GM19372 (cell line): Measurements from ENCODE around the gene IP6K1.
"Not testable (repeated sequence)": the region's sequence is repeated elsewhere in the genome, so short reads cannot be mapped to it uniquely, and the experiment has no call there.

ENCODE experiments used
- ATAC-seq: cut with Tn5 transposase; IDR thresholded peaks from one replicate; pipeline ENCODE4 v1.9.1; 2021; ENCODE audit warnings: mild to moderate bottlenecking, low read depth, moderate library complexity; ENCODE audit not compliant: unreplicated experiment

The IP6K1 gene

DNA sequence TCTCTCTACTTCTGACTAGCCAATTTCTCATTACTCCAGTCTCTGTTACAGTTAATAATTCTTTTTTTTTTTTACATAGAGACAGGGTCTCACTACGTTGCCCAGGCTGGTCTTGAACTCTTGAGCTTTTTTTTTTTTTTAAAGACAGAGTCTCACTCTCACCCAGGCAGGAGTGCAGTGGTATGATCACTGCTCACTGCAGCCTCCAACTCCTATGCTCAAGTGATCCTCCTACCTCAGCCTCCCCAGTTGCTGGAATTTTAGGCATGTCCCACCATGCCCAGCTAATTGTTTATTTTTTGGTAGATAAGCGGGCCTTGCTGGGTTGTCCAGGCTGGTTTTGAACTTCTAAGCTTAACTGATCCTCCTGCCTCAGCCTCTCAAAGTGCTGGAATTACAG, 13.6 kb downstream of the IP6K1 start:
- ATAC-seq = no peak

DNA sequence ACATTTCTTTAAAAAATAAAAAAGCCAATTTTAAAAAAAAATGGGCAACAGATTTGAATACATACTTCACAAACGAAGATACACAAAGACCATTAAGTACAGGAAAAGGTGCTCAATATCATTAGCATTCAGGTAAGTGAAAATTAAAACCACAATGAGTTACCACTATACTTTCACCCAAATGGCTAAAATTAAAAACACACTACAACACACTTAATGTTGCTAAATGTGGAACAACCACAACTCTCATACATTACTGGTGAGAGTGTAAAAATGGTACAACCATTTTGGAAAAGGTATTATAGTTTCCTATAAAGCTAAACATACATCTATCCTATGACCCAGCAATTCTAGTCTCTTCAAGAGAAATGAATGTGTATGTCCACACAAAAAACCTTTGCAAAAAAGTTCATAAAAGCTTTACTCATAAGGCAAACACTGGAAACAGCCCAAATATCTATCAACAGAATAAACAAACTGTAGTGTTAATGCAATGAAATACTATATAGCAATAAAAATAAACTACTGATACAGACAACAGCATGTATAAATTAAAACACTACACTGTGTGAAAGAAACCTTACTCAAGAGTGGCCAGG, 14.9 kb downstream of the IP6K1 start:
- ATAC-seq = no peak

DNA sequence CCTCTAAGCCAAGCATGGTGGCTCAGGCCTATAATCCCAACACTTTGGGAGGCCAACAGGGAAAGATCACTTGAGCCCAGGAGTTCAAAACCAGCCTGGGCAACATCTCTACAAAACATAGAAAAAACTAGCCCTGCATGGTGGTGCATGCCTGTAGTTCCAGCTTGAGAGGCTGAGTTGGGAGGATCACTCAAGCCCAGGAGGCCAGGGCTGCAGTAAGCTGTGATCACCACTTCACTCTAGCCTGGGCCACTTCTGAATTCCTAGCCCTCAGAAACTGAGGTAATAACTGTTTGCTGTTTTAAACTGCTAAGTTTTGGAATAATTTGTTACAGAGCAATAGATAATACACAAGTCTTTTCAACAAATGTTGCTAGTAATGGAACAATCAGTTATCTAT, 16.4 kb downstream of the IP6K1 start:
- ATAC-seq = no peak

DNA sequence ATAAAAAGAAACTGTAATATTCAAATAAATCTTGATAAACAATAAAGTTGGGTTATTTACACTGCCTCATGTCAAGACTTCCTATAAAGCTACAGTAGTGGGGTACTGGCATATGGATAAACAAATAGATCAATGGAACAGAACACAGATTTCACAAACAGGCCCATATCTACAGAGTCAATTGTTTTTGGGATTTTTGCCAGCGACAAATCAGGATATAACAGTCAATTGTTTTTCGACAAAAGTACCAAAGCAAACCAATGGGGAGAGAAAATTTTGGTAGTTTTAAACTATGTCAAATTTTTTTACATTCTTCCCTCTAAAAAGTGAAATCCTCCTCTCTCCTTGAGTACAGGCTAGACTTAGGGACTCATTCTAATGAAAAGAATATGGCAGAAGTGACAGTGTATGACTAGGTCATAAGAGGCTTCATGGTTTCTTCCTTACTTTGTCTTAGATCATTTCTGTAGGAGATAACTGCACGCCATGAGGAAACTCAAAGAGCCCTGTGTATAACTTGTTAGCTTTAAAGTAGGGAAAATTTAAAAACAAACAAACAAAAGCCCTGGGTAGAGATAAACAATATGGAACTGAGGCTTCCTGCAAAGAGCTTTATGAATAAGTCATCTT, 16.9 kb downstream of the IP6K1 start:
- no peak for ATAC-seq

DNA sequence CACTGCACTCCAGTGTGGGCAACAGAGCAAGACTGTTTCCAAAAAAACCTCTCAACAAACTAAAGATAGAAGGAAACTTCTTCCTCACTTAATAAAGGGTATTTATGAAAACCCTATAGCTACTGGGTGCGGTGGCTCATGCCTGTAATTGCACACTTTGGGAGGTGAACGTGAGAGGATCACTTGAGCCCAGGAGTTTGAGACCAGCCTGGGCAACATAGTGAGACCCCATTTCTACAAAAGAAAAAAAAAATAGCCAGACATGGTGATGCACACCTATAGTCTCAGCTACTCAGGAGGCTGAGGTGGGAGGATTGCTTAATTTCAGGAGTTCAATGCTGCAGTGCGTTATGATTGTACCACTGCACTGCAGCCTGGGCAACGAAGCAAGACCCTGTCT, 22.4 kb downstream of the IP6K1 start:
- ATAC-seq = no peak

DNA sequence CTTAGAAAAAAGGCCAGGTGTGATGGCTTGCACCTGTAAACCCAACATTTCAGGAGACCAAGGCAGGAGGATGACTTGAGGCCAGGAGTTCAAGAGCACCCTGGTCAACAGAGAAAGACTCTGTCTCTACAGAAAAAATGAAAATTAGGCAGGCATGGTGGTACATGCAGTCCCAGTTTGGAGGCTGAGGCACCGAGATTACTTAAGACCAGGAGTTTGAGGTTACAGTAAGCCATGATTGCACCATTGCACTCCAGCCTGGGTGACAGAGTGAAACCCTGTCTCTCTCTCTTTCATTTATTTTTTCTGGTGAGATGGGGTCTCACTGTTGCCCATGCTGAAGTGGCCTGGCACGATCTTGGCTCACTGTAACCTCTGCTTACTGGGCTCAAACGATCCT, 24.7 kb downstream of the IP6K1 start:
- ATAC-seq = no peak

DNA sequence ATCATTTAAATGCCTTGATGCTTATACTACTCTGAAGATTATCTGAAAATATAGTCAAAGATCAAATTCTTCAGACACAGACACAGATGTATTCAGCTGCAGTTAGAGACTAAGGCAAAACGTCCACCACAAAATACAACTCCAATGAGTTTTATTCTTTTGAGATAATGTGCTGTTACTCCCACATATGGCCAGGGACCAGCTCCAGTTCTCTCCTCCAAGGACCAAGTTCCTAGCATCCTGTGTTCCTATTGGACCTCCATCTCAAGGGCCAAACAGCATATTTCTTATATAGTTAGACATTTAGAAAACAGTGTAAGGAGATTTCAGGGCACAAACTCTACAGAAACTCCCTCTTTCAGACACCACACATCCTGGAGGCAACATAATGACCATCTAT, 27.1 kb downstream of the IP6K1 start:
- ATAC-seq = no peak

DNA sequence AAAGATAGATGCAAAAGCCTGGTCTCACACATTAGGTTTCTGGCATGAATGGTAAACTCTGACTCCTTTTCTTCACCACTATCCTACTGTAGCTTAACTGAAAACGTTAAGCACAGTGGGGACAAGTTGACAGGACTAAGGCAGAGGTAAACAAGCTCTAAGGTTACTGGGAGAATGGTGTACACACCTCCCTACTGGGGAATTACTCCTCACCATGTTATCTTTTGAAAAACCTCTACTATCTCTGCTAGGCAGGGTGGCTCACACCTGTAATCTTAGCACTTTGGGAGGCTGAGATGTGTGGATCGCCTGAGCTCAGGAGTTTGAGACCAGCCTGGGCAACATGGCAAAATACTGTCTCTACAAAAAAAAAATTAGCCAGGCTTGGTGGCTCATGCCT, 29.1 kb downstream of the IP6K1 start:
- no peak for ATAC-seq

DNA sequence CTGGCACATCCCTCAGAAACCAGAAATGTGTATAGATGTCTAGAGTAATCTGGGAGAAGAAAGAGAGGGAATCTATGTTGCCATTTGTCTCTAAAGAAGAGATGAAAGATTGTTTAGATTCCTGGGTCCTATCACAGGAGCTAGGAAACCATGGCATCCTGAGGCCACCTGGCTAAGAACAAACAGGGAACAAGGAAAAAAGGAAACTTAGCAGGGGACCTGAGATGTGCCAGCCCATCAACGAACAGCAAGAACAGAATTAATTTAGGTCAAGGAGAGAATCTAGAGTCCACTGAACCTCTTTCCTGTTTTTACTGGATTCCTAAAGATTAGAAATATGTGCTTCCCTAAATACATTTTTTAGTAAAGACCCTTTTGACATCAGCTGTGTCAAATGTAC, 30.3 kb downstream of the IP6K1 start:
- no peak for ATAC-seq

DNA sequence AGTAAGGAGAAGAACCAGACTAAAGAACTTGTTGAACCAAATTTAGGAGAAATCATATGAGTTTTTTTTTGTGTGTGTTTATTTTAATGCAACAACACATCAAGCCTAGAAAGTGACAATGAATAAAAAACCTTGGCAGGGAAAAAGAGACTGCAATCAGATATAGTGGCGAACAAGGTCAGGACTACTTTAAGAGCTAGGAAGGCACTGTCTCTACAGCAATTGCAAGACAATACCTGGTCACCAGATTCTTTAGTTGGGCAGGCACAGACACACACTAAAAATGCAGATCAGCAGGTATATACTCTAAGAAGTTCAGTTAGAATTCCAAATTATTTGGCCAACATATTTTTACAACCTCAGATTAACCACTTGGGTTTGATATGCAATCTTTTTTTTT, 31.8 kb downstream of the IP6K1 start:
- ATAC-seq = no peak

DNA sequence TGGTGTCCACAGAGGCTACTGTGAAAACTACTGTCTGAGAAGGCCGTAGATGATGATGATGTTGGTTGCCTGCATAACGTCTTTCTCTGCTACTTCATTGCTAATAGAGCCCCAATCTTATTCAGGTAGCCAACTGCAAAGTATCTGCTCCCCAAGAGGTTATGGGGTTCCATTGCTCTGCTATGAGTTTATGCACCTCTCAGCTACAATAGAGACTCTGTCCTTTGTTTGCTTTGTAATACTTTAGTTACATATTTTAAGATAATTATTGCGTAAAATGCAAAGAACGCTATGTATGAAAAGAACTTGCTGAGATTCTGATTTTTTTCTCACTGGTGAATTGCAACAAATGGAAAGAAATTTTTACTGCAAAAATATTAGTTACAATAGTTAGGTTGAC, 34.8 kb downstream of the IP6K1 start:
- ATAC-seq = no peak

DNA sequence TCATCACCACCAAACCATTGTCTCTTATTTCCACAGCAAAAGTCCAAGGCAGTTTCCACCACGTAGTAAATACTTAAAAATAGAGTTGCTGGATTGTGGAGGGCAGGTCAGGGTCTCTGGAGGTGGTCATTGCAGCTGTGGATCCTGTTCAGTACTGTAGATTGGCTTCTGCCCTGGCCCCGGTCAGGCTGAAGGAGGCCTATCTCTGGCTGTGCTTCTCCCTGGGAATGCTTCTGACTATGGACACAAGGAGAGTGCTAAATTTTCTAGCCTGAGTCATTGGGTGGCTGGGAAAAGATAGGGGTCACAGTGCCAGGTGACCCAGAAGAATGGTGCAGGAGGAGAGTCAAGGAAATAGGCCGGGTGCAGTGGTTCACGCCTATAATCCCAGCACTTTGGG, 36.3 kb downstream of the IP6K1 start:
- no peak for ATAC-seq

DNA sequence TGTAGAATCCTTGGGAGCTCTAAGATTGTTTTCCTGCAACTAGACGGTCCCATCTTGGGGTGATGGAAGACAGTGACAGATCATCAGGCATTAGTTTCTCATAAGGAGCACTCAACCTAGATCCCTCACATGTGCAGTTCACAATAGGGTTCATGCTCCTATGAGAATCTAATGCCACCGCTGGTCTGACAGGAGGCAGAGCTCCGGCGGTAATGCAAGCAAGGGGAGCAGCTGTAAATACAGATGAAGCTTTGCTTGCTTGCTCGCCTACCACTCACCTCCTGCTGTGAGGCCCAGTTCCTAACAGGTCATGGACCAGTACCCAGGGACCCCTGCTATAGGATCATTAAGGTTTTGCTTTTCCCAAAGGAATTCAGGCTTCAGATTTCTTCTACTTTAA, 37.5 kb downstream of the IP6K1 start:
- not testable (repeated sequence) for ATAC-seq

DNA sequence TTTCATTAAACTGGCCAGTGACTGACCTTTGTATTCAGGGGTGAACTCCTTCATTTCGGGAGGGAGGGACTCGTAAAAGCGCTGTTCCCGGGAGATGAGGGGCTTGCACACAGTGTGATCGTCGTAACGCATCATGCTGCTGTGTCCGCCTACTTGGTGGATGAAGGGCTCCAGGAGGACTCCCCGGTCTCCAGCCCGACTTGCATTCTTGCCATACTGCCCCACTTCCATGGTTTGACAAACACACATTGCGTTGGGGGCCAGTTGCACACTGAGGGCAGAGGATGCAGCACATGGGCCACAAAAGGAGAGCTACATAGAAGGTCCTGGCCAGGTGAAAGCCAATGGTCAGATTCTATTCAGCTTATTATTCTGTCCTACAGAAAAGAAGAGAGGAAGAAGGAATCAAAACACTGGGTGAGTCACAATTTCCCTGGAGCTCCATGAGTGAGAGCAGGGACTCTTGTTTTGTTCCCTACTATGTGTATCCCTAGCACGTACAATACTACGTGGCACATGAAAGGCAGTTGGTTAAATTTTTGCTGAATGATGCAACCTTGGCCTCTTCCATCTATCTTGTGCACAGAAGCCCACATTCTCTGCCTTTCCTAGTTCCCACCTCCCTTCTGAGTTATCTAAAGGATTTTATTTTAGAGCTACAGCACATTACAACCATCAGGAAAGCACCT, 38.4 kb downstream of the IP6K1 start:
- no peak for ATAC-seq

DNA sequence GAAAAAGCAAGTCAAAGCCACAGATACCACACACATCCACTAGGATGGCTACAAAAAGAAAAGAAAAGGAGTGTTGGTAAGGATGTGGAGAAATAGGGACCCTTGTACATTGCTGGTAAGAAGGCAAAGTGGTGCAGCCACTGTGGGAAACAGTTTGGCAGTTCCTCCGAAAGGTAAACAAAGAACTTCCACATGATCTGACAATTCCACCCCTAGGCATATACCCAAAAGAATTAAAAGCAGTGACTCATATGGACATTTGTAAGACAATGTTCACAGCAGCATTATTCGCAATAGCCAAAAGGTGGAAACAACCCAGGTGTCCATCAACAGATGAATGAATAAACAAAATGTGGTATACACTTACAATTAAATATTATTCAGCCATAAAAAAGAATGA, 40.4 kb downstream of the IP6K1 start:
- no peak for ATAC-seq

DNA sequence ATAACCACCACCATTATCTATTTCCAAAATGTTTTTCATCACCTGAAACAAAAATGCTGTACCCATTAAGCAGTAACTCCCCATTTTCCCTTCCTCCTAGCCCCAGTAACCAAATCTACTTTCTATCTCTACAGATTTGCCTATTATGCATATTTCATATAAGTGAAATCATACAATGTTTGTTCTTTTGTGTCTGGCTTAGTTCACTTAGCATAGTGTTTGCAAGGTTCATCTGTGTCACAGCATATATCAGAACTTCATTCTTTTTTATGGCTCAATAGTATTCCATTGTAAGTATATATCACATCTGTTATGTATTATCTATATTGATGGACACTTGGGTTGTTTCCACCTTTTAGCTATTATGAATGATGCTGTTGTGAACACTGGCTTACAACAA, 45.9 kb downstream of the IP6K1 start:
- ATAC-seq = no peak

DNA sequence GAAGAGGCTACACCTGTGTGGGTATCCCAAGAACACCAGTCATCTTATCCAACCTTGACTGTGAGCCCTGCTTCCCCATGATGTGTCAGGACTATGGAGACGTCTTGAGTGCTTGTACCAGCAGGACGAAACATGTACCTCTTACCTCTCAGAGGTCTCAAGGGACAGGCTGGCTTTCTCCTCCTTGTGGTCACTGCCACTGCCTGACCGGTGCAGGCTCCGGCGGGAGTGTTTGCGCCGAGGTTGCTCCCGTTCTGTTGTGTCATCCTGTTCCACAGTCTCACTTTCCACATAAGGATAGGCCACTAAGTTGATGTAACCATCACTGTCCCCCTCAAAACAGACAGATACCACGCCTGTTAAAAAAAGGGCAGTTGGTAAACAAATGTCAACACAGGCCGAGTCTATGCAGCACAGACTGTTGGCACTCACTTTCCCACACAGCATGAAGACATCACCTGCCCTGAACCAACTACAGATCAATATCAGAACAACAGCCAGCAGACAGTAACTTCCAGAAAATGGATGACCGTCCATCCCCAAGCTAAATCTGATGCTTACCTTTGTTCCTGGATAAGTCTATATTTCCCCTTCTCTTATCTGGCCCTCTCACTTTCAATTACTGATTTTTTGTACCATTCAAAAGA, 48.2 kb downstream of the IP6K1 start:
- ATAC-seq = no peak

DNA sequence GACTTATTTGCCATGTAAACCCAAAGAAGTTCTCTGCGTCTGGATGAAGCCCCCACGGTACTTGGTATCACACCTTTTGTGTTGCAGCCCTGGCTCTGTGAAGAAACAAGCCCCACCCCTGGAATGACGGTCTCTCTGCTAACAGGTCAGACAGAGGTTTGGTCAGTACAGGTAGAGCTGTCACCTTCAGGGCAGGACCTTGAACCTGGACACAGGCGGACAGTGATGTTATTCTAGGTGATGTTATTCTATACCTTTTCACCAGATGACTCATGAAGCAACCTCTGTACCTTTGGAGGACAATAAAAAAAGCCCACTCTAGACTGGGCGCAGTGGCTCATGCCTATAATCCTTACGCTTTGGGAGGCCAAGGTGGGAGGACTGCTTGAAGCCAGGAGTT, 51.6 kb downstream of the IP6K1 start:
- ATAC-seq = no peak

DNA sequence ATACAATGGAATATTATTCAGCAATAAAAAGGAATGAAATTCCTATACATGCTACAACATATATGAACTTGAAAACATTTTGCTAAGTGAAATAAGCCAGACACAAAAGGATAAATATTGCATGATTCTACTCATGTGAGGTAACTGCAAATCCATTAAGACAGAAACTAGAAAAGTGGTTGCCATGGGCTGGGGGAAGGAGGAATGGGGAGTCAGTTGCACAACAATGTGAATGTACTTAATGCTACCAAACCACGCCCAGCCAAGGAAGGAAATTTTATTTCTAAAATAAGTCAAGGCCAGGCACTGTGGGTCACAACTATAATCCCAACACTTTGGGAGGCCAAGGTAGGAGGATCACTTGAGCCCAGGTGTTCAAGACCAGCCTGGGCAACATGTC, 52.8 kb downstream of the IP6K1 start:
- ATAC-seq = no peak

DNA sequence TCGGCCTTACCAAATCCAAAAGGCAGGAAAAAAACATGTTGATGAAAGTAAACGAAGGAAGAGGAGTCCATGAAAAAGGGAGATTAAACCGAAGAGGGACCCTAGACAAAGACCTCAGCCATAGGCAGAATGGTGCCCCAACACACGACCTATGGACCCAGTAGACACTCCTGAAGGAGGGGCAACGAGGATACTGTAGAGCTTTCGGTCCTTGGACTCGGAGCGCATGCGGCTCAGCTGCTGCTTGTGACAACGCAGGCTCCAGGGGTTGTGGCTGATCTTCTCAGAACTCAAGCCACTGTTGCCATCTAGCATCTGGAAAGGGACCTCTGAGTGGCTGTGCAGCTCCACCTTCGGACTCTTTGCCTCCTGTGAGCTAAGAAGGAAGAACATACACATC, 53.7 kb downstream of the IP6K1 start:
- no peak for ATAC-seq

DNA sequence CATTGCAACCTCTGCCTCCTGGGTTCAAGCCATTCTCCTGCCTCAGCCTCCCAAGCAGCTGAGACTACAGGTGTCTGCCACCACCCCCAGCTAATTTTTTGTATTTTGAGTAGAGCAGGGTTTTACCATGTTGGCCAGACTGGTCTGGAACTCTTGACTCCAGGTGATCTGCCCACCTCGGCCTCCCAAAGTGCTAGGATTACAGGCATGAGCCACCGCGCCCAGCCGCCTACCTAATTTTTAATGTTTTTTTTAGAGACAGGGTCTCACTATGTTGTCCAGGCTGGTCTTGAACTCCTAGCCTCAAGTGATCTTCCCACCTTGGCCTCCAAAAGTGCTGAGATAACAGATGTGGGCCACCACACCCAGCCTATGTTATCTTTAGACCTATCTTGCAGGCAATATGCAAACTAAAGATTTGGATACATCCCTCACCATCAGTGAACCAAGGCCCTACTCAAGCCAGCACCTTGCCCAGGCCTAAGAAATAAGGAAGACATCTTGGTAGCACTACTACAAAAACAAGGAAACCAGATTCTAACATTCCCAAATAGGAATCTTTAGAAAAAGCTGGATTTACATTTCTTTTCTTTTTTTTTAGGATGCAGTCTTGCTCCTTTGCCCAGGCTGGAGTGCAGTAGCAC, 56.3 kb downstream of the IP6K1 start:
- ATAC-seq = no peak
